NCI-H2171 (cell line): ENCODE results near the gene TRAM2.

Experiments used
- DNase-seq: peaks from one replicate; lab custom pipeline; 2025; lab: John Stamatoyannopoulos, UW

The TRAM2 gene

GRCh38 chr6:52508261-52508739 is 68.6 kb downstream of the TRAM2 start:
- DNase-seq, result no peak

- DNase-seq, result no peak
These were observed 69.2 kb downstream of the TRAM2 start for GRCh38 chr6:52507557-52508260.

GRCh38 chr6:52506476-52506875 is 70.4 kb downstream of the TRAM2 start:
- no peak for DNase-seq

- DNase-seq, result no peak
These were observed 71.0 kb downstream of the TRAM2 start for GRCh38 chr6:52505726-52506409.

DNA sequence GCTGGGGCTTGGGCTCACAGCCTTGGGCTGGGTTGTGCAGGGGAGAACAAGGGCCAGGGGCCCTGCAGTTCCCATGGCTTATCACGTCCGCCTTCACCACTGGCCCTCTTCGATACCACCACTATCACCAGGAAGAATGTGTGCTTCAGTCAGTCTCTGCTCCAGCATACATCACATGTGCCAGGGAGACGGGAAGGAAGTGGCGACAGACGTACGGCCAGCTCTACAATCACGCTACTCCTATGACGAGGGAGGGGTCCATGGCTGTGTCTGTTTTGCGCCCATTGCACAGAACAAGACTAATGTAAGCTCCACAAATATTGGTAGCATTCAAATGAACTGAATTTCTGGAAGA is 72.1 kb downstream of the TRAM2 start:
- DNase-seq, result no peak

- DNase-seq, result peak; percentile 73
These were observed 72.7 kb downstream of the TRAM2 start for GRCh38 chr6:52503851-52504781.

DNA sequence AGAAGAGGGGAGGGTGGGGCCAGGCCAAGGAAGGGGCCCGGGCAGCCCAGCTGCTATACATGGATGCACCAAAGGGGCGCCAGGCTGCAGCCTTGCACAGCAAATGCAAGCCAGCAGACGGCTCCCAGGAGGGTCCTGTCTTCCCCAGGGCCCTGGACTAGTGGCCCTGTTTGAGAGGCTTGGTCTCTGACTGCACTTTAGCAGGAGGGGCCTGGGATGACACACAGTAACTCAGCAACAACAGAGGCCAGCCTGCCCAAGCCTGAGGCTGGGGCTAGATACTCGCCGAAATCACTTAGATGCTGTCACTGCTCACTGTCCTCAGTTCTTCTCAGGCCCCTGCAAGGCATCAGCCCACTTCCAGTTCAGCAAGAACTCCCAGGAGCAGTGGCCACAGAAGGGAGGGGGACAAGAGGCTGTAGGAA is 73.5 kb downstream of the TRAM2 start:
- DNase-seq, result no peak

GRCh38 chr6:52502306-52503029 is 74.4 kb downstream of the TRAM2 start:
- no peak for DNase-seq

GRCh38 chr6:52500238-52501129 is 76.4 kb downstream of the TRAM2 start:
- no peak for DNase-seq

- no peak for DNase-seq
These were observed 77.1 kb downstream of the TRAM2 start for GRCh38 chr6:52499681-52500236.

DNA sequence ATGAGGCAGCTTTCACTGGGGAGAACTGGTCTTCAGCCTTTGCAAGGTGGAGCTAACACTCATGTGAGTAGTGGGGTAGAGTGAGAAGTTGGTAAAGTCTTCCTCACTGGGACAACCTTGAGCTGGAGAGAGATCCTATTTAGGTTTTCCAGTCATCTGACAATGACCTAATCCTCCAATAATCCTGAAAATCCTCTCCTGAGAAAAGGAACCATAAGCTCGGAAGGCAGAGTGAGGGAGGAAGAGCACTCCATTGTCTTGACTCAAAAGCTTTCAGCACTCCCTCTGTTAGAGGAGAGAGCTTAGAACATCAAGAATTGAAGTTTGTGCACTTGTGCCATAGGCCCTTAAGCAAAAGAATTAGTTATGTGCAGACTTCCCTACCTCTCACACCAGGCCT is 77.8 kb downstream of the TRAM2 start:
- no peak for DNase-seq

DNA sequence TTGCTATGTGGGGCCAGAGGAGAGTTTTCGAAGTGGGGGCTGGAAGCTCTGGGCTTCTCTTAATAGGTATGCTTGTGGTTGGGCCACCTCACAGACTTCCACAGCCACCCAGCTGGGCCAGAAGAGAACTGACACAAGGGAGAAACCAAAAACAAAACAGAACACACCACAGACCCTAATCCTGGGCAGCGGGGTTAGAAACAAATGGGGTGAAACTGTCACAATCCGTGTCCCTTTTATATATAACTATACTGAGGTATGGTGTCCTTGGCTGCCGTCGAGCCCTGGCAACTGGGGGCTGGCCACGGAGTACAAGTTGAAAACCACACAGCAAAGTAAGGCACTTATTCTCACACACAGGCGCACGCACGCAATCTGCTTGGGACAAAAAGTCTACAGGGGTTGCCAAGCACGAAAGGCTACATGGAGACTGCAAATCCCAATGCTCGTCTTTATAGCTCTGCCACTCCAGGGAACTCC is 78.3 kb downstream of the TRAM2 start:
- no peak for DNase-seq

- no peak for DNase-seq
These were observed 79.0 kb downstream of the TRAM2 start for GRCh38 chr6:52497652-52498408.

DNA sequence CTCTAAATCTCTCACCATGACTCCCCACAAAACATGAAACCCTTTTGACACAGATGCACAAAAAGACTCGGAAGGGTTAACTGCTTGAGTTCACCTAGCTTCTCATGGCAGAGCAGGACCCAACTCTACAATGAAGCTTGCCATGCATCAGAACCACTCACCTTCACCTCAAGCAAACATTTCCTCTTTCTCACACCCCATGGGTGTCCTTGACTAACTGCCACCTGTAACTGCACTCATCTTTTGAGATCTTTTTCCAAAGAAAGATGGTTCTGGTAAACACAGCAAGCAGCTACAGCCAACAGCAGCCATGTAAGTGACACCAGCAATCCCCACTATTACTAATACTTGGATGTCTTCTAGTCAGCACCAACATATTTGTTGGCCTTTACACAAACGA is 80.2 kb downstream of the TRAM2 start:
- no peak for DNase-seq

- no peak for DNase-seq
These were observed 80.9 kb downstream of the TRAM2 start for GRCh38 chr6:52495922-52496321.

DNA sequence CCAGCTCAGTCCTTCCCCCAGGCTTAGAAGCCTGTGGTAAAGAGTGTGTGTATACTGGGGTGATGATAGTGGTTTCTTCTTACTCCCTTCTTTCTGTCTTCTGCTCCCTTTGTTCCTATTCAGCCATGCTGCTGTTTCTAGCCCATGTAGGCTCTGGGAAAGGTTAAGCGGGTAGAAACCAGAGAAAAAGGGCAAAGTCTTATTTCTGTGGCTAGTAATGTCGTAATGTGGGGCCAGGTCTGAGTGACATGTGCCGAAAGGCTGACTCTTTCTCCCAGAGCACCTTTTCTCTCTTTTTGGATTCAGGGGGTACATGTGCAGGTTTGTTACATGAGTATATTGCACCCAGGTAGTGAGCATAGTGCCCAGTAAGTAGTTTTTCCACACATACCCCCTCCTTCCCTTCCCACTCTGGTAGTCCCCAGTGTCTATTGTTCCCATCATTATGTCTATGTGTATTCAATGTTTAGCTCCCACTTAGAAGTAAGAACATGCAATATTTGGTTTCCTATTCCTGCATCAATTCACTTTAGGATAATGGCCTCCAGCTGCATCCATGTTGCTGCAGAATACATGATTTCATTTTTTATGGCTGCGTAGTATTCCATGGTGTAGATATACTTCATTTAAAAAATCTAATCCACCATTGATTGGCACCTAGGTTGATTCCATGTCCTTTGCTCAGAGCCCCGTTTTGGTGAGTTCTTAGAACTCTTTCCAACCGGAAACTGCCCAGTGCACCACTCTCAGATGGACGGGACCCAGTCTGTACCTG is 82.4 kb downstream of the TRAM2 start:
- DNase-seq, result no peak

- no peak for DNase-seq
These were observed 83.2 kb downstream of the TRAM2 start for GRCh38 chr6:52493669-52494068.

DNA sequence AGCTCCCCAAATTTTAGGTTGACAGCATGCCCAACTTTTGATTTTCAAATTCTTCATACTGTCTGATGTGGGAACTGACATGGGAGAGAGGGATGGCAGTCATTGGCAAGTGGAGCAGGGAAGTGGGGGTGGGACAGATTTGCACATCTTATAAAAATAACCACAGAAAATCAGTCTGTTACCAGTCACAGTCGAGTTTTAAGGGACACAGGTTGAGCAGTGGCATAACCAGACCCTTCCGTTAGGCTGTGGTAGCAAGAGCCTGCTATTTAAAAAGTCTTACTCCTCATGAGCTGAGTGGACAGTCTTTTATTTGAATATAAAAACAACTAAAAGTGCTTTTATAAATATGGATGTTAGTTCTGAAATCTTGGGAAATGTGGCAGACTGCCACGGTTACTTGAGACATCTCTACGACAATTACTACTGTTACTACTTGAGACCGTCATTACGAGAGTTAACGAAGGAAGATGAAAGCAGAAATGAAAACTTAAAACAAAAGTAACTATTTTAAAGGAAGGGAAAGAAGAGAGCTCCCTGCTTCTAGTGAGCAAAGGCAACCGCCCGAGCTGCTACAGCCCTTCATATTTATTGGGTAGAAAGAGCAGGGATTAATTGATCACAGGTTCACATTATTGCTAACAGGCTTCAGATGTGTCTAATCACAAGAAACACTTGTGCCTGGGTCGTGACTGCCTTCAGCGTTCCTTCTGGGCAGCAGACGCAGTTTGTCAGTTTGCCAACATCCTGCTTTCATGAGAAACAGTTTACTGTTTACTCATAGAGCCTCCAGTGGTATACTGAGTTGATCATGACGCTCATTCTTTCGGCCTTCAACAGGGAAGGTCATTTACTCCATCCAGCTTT is 85.4 kb downstream of the TRAM2 start:
- no peak for DNase-seq
